Right forelimb (tissue), 1 donor: ENCODE measurements around the gene OVCA2.

ENCODE experiments used
- DNase-seq: peaks from one replicate; pipeline ENCODE4 v3.0.0-alpha.2; 2018

The OVCA2 gene

GRCh38 chr17:2055292-2056205, 13.7 kb downstream of the OVCA2 start:
- peak; percentile 70 for DNase-seq

DNA sequence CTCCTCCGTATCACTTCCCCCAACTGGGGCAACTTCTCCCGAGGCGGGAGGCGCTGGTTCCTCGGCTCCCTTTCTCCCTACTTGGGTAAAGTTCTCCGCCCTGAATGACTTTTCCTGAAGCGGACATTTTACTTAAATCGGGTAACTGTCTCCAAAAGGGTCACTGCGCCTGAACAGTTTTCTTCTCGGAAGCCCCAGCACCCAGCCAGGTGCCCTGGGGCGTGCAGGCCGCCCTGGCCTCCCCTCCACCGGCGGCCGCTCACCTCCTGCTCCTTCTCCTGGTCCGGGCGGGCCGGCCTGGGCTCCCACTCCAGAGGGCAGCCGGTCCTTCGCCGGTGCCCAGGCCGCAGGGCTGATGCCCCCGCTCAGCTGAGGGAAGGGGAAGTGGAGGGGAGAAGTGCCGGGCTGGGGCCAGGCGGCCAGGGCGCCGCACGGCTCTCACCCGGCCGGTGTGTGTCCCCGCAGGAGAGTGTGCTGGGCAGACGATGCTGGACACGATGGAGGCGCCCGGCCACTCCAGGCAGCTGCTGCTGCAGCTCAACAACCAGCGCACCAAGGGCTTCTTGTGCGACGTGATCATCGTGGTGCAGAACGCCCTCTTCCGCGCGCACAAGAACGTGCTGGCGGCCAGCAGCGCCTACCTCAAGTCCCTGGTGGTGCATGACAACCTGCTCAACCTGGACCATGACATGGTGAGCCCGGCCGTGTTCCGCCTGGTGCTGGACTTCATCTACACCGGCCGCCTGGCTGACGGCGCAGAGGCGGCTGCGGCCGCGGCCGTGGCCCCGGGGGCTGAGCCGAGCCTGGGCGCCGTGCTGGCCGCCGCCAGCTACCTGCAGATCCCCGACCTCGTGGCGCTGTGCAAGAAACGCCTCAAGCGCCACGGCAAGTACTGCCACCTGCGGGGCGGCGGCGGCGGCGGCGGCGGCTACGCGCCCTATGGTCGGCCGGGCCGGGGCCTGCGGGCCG, 14.7 kb downstream of the OVCA2 start:
- peak; percentile 74 for DNase-seq

GRCh38 chr17:2057175-2057759, 15.4 kb downstream of the OVCA2 start:
- DNase-seq = peak; percentile 61

DNA sequence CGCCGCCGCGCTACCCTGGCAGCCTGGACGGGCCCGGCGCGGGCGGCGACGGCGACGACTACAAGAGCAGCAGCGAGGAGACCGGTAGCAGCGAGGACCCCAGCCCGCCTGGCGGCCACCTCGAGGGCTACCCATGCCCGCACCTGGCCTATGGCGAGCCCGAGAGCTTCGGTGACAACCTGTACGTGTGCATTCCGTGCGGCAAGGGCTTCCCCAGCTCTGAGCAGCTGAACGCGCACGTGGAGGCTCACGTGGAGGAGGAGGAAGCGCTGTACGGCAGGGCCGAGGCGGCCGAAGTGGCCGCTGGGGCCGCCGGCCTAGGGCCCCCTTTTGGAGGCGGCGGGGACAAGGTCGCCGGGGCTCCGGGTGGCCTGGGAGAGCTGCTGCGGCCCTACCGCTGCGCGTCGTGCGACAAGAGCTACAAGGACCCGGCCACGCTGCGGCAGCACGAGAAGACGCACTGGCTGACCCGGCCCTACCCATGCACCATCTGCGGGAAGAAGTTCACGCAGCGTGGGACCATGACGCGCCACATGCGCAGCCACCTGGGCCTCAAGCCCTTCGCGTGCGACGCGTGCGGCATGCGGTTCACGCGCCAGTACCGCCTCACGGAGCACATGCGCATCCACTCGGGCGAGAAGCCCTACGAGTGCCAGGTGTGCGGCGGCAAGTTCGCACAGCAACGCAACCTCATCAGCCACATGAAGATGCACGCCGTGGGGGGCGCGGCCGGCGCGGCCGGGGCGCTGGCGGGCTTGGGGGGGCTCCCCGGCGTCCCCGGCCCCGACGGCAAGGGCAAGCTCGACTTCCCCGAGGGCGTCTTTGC, 16.2 kb downstream of the OVCA2 start:
- DNase-seq = peak; percentile 66

GRCh38 chr17:2058586-2059546, 17.0 kb downstream of the OVCA2 start:
- DNase-seq = peak; percentile 76

DNA sequence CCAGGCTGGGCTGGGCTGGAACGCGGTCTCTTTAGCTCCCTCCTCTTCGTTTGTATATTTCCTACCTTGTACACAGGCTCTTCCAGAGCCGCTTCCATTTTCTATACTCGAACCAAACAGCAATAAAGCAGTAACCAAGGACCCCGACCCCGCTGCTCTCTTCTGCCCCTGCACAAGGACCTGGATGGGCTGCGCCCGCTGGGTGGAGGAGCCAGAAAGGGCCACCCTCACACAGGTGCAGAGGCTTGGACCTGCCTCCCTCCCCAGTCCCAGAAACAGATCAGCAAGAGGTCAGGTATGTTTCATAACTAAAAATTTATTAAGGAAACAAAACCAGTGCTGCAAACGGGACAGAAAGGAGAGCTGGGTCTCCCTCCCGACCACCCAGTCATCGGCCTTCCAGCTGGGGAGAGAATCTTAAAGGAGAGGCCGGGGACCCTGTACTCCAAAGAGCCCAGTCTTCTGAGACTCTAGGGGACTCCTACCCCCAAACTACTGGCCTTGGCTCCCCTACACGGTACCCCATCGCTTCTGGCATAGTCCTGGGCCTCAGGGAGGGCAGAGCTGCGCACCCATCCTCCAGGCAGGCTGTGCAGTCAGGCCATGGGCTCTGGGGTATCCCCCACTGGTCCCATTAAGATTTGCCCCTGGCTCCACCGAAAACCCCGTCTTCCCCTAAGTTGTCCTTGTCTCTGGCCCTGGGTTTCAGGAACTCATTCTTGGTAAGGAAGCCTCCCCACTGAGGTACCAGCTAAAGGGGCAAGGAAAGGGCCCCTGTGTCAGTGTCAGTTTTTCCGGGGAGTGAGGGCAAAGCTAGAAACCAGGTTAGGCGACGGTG, 17.9 kb downstream of the OVCA2 start:
- DNase-seq = no peak

DNA sequence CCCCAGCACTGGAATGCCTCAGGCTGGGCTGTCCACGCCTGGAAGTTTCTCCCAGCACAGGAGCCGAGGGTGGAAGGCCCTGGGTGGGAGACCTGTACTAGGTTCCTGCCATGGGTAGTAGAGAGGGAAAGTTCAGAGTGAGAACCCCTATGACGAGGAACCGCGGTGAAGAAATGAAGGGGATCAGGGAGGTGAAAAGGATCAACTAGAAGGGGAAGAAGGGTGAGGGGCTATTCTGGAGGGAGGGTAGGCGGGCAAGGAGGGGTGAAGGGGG, 18.5 kb downstream of the OVCA2 start:
- no peak for DNase-seq

GRCh38 chr17:2060681-2061440, 19.0 kb downstream of the OVCA2 start:
- DNase-seq = peak; percentile 53

DNA sequence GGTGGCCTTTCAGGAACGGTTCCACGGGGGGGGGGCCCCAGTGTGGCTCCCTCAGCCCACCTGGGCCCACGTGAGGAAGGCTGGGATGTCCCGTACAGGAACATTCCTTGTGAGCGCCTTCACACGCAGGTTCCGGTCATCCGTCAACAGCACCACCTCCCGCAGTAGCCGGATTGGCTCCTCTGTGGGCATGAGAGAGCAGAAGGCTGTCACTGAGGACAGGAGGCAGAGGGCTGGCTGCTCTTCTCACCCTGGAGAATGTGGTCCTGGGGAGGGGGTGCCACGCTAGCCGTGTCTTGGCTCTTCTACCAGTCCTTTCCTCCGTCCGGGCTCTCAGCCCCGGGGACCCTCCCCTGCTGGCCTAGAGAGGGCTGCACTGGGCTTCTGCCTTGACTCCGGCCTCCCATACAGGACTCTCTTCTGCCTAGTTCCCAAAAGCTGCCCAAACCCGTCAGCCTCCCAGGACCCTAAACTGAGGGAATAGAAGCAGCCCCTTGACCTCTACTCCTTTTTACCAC, 19.7 kb downstream of the OVCA2 start:
- DNase-seq = peak; percentile 52

DNA sequence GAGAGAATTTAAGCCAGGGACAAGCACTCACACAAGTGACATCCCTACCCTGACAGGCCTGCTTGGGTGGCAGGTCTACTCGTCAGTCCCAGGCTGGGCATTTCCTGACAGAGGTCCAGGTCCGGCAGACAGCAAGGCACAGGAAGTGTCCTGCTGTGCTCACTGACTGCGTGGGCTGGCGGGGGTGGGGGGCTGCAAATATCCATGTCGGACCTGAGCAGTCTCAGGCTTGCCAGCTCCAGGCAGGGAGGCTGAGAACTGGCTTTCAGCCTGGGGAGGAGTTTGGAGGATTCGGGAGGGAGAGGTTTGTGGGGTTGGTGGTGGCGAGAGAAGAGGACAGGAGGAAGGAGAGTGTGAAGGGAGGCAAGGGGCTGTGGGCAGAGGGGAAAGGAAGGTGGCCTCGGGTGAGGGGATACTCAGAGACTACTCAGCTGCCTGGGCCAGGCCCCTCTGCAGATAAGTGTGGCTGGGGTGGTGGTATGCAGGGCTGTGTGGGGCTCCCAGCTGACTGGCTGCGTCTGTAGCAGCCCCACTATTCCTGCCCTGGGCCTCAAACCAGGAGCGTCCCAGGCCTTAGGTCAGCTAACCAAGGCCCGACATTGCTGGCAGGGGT, 20.9 kb downstream of the OVCA2 start:
- peak; percentile 69 for DNase-seq

- DNase-seq = peak; percentile 57
Observed at GRCh38 chr17:2063261-2064146, 21.7 kb downstream of the OVCA2 start.

GRCh38 chr17:2064147-2064489, 22.3 kb downstream of the OVCA2 start:
- no peak for DNase-seq

- DNase-seq = peak; percentile 46
Observed at GRCh38 chr17:2064520-2064971, 22.7 kb downstream of the OVCA2 start.

DNA sequence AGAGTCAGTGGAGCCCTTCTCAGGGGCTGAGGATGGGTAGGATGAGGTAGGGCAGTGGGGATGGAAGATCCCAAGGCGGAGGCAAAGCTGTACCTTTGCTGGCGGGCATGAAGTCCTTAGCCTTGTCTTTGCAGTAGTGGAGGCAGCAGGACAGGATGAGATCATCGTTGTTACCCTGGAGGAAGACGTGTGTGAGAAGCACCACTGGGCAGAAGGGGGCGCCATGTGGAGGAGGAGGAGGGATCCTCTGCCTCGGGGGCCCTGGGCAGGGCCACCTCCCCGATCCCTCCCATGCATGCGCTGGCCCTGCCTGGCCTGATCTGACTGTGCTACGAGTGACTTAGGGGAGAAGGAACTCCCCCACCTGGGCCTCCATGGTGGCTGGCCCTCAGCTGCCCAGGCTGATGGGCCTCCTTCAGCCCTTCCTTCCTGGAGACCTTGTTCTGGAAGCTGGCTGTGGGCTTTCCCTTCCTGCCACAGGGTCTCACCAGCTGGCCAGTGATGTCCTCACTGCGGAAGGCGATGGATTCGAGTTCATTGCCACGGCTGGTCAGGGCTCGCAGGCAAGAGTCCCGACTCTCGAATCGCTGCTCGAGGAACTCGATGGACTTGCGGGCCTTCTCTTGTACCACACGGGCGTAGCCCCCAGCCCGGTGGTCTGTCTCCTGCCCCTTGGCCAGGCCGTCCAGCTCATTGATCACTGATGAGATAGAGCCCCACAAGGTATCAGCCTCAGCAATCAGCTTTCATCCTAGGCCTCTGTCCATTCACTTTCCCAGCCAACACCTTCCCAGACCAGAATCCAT, 23.4 kb downstream of the OVCA2 start:
- peak; percentile 69 for DNase-seq

DNA sequence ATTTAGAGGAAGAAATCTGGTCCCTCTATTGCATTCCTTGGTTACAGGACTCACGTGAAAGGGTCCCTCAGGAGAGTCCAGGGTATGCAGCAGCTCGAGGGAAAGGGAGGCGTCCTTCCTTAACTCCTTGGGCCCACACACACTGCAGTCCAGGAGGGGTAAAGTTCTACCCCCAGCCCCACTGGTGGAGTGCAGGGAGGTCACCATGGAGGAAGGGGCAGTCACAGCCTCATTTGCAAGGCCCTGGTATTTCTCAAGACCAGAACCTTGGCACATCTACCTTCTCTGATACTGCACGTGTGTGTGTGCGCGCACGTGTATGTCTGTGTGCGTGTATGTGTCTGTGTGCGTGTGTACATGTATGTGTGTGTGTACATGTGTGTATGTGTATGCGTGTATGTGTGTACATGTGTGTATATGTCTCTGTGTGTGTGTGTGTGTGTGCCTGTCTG, 24.2 kb downstream of the OVCA2 start:
- peak; percentile 49 for DNase-seq

DNA sequence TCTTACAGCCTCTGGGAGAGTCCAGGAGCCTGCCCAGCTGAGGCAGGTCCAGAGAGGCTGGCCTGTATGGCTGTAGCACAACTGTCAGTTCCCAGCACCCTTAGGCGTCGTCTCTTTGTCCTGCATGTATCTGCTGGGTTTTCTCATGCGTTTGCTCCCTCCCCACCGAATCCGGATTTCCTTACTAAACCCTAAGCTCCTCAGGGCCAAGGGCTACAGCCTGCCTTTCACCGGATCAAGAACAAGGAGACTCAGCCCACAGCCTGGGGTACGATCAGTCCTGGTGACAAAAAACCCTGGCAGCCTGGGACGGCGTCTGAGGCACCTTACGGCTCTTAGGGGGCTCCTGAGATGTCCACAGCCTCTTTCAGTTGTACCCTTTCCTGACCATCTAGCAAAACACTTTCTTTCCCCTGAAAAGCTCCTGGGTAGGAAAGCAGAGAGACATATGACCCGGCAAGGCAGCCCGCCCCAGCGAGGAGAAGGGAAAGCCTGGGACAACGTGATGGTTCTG, 25.3 kb downstream of the OVCA2 start:
- DNase-seq = no peak
